GM18507 (cell line): ENCODE results near the gene HMMR.
"Not testable (repeated sequence)": the region's sequence is repeated elsewhere in the genome, so short reads cannot be mapped to it uniquely, and the experiment has no call there.

ENCODE experiments used
- DNase-seq: peaks from one replicate; pipeline ENCODE4 v3.0.0; 2011; ENCODE audit warnings: low read depth; ENCODE audit not compliant: insufficient read length; ENCODE audit errors: extremely low spot score
- FAIRE-seq: peaks from 2 replicates; lab custom pipeline; 2011; peaks lifted over from hg19 to GRCh38; lab: Jason Lieb, UNC

HMMR gene, protein sequence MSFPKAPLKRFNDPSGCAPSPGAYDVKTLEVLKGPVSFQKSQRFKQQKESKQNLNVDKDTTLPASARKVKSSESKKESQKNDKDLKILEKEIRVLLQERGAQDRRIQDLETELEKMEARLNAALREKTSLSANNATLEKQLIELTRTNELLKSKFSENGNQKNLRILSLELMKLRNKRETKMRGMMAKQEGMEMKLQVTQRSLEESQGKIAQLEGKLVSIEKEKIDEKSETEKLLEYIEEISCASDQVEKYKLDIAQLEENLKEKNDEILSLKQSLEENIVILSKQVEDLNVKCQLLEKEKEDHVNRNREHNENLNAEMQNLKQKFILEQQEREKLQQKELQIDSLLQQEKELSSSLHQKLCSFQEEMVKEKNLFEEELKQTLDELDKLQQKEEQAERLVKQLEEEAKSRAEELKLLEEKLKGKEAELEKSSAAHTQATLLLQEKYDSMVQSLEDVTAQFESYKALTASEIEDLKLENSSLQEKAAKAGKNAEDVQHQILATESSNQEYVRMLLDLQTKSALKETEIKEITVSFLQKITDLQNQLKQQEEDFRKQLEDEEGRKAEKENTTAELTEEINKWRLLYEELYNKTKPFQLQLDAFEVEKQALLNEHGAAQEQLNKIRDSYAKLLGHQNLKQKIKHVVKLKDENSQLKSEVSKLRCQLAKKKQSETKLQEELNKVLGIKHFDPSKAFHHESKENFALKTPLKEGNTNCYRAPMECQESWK

DNA sequence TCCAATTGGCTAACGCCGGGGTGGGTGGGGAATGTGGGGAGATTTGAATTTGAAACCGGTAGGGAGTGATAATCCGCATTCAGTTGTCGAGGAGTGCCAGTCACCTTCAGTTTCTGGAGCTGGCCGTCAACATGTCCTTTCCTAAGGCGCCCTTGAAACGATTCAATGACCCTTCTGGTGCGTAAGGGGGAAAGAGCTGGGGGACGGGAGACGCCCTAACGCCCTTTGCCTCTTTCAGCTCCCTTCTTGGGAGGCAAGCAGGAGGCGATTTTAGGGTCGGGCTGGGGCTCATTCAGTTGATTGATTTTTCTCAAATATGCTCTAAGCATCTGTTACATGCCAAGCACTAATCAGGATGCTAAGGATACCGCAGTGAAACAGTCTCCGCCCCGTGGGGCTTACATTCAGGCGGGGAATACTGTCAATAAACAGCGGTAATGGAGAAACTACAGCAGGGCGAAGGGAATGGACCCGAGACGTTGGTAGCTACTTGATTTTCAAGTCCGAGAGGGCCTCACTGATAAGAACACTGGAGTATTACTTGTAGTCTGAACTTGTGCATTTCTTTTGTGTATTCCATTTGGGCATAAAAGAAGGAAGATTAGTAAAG, at the start of gene HMMR:
HMMR (plus strand) TSS at position 71 of the 610 bp plus-strand sequence; CDS start at position 132, 61 bp downstream.
- FAIRE-seq (no peak), DNase-seq (no peak)

DNA sequence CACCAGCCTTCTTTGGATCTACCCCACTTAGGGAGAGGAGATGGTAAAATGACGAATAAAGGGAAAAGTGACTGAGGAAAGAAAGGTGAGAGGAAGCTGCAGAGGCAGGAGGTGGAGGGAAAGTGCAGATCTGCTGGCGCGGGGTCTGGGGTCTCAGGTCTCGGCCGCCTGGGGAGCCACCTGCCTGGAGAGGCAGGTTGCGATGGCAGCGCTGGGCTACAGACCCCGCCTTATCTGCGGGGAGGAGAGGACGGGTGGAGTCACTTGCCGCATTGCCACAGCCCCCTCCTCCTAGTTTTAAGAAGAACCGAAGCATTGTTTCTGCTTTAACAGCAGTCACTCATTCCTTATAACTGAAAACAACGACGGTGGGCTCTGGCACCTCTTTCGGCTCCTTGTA, 44.8 kb upstream of the HMMR start:
- not testable (repeated sequence) for DNase-seq, FAIRE-seq

DNA sequence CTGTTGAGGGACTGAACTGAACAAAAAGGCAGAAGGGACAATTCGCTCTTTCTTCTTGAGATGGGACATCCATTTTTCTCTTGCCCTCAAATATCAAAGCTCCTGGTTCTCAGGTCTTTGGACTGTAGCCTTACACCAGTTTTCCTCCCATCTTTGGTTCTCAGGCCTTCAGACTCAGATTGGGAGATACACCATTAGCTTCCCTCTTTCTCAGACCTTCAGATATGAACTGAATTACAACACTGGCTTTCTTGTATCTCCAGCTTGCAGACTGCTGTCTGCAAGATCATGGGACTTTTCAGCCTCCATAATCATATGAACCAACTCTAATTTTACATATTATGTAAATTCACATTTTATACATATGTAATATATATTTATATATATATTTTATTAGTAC, 35.6 kb upstream of the HMMR start:
- DNase-seq = no peak
- FAIRE-seq = no peak

GRCh38 chr5:163426128-163426527, 34.3 kb upstream of the HMMR start:
- not testable (repeated sequence) for FAIRE-seq, DNase-seq

DNA sequence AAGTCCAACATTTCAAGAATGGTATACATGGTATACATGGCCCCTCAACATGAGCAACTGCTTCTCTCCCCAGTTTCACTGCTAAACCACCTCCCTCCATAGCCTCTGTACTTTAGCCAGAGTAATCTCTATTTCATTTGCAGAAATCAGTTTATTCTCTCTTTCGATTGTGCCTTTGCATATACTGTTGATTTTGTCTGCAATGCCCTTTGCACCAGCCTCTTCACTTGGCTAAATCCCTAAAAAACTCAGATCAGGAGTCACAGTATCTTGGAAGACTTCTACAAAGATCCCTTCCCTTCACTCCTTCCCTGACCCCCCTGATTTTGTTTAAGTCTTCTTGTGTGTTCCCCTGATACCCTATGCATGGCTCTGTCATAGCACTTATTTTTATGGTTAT, 27.9 kb upstream of the HMMR start:
- no peak for FAIRE-seq
- no peak for DNase-seq

GRCh38 chr5:163433271-163433670, 27.2 kb upstream of the HMMR start:
- DNase-seq (no peak), FAIRE-seq (no peak)

DNA sequence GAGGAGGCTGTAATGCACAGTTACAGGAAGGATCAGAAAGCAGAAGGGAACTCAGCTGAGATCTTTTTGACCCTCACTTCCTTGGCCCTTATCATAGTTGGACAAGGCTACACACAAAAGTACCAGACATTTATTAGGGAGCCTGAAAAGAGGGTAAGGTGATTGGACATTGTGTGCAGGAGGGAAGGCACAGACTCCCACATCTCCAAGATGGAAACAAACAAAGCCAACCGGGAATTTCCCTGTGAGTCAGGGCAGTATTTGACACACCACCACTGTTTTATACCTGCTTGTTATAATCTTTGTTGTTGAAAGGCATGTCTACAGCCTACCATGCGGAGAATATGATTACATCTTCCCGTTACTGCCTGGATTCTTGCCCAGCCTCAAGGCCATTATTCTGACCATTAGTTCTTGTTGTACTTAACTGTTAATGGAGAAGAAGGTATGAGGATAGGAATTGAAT, 26.0 kb upstream of the HMMR start:
- FAIRE-seq = no peak

DNA sequence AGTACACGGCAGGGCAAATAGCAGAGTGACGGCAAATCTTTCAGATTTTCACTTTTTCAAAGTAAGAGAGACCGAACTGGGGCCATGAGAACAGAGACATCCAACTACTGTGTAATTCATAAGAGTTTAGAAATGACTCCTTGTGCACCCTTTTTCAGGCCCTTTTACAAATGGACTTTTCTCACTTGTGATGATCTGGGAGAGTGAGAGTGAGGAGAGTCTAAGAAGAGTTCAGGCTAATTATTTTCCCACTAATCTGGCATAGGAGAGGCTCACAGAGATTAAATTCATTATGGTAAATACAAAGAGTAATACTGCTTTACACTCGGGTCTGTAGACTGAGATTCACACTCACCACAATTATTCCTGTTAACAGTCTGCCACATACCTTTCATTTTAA, 23.9 kb upstream of the HMMR start:
- FAIRE-seq (no peak), DNase-seq (no peak)

More for the DNA sequence above, 26.0 kb upstream of the HMMR start:
- DNase-seq = no peak

DNA sequence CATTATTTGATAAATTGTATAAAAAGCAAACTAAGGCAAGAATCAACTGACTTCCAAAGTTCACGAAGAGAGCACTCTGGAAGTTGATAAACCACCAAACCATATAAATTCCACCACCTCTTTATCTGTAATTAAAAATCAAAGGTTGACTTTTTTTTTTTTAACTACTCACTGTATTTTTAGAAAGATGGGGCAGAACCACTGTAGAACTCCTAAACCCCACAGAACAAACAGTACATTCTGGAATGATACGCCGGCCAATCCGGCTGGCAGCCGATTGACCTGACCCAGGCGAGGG, 23.5 kb upstream of the HMMR start:
- FAIRE-seq (no peak), DNase-seq (no peak)

DNA sequence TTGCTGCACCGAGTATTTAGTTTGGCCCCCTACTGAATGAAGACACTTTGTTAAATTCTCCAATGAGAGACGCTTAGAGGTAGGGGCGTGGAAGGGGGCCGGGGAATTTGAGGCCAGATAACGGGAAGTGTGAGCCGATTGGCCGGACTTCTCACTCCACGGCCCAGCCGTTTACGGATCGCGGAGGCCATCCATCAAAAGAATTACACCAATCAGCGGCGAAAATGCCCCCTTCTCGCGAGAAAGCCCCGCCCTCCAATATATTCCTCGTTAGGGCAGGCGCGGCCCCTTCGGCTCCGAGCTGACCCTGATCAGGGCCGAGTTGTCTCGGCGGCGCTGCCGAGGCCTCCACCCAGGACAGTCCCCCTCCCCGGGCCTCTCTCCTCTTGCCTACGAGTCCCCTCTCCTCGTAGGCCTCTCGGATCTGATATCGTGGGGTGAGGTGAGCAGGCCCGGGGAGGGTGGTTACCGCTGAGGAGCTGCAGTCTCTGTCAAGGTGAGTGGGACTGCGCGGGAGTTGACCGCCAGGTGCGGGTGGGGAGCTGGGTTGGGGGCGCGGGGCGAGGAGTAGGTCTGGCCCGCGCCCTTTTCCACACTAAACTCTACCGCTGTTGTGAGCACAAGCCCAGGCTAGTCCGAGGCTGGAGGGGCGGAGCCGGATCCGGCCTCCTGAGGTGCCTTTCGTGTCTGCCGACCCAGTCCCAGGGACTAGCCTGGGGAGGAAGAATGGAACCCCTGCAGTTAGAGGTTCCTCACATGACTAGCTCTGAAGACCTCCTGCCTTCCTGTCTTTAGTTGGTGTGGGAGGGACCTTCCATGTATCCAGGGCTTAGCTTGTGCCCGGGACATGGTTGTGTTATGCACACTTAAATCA, 22.9 kb upstream of the HMMR start, which contains the start of gene CCNG1:
CCNG1 (plus strand) TSS at position 287 of the 874 bp plus-strand sequence. CDS start 1,662 bp downstream, outside the sequence.
- peak; percentile 99 for FAIRE-seq
- DNase-seq = peak; percentile 83

- FAIRE-seq (peak; percentile 42), DNase-seq (no peak)
Observed at GRCh38 chr5:163439092-163439425, 21.4 kb upstream of the HMMR start.

- DNase-seq (no peak), FAIRE-seq (no peak)
Observed at GRCh38 chr5:163440954-163441353, 19.5 kb upstream of the HMMR start.

DNA sequence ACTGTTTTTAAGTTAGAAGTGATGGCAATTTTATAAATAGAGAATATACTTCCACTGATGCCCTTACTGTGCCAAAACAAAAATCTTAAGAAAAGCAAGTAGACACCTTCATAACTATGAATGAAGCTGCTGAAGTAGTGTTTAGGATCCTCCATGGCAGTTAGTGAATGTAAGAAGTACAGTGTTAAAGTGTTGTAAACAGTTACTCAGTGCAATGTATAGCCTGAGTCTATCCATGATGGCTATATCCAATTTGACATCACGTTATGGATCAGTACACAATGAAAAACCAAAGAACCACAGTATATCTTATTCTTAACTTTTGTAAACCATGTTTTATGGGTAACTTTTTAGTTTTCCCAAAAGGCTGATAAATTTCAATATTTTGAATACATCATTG, 15.9 kb upstream of the HMMR start:
- DNase-seq (no peak), FAIRE-seq (no peak)

GRCh38 chr5:163445345-163445744, 15.1 kb upstream of the HMMR start:
- DNase-seq = no peak
- no peak for FAIRE-seq

DNA sequence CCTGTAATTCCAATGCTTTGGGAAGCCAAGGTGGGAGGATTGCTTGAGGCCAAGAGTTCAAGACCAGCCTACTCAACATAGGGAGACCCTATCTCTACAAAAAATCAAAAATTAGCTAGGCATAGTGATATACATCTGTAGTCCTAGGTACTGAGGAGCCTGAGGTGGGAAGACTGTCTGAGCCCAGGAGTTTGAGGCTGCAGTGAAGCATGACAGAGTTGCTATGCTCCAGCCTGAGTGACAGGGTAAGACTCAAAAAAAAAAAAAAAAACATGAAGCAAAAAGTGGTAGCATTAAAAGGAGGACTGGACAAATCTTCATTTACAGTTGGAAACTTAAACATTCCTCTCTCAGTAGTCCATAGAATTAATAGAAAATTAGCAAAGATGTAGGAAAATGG, 13.2 kb upstream of the HMMR start:
- DNase-seq = no peak

DNA sequence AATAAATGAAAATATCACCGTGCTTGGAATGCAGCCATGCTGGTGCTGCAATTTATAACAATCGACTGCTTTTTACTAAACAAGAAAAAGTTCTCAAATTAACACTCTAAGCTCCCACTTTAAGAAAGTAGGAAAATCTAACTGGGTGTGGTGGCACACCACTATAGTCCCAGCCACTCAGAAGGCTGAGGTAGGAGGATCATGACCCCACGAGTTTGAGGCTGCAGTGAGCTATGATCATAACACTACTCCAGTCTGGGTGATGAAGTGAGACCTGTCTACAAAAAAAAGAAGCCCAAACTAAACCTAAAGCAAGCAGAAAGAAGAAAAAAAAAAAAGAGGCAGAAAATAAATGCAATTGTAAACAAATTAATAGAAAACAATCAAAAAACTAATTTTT, 12.6 kb upstream of the HMMR start:
- FAIRE-seq = no peak
- no peak for DNase-seq

More for the DNA sequence above, 13.2 kb upstream of the HMMR start:
- FAIRE-seq = no peak

GRCh38 chr5:163448491-163448890, 11.9 kb upstream of the HMMR start:
- no peak for FAIRE-seq

DNA sequence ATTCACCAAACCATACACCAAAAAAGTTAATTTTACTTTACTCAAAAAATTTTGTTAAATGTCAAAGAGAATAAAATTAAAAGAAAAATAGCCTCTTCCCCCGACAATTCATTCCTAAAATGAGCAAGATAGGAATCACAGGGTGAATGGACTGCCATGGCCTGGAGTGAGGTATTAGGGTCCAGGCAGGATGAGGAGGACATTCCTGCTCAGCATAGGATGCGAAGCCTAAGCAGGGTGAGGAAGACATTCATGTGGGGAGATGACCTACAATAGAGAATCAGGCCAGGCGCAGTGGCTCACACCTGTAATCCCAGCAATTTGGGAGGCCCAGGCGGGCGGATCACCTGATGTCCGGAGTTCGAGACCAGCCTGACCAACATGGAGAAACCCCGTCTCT, 8.9 kb upstream of the HMMR start:
- DNase-seq (no peak), FAIRE-seq (no peak)

More at GRCh38 chr5:163448491-163448890, 11.9 kb upstream of the HMMR start:
- DNase-seq = no peak

DNA sequence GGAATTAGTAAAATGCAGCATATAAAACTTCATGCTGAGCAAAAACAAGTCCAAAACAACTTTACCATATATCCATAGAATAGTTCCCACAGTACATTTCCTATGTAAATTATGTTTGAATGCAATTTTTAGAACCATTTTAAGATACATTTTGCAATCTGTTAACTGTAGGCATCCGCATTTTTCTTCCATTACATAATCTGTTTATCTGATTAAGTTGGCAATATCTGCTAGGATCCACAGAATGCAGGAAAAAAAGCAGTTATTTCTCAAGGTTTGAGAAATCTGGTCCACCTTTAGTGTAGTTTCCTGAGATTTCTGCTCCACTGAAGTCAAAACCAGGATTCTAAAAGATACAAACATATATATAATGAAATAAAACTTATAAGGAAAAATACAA, 6.7 kb upstream of the HMMR start:
- FAIRE-seq (no peak), DNase-seq (no peak)
